Memory B cell (primary cell): ENCODE results near the gene SCGB1D2.
"Not testable (repeated sequence)": the region's sequence is repeated elsewhere in the genome, so short reads cannot be mapped to it uniquely, and the experiment has no call there.

Experiments used
- ATAC-seq: fragments of 150-1000 bp; cut with Tn5 transposase; 2 replicates; pipeline ENCODE4 v1.10.0; 2021; ENCODE audit warnings: low read depth, mild to moderate bottlenecking, moderate library complexity
- DNase-seq, 2 donors: peaks; one replicate each; pipeline ENCODE4 v3.0.0; 2022; ENCODE audit warnings: low spot score in 2 of 2
- H3K27ac Mint-ChIP-seq: one replicate; pipeline ENCODE4 v1.8.0; 2022; ENCODE audit warnings: mild to moderate bottlenecking, moderate library complexity, mixed read lengths
- H3K27me3 Mint-ChIP-seq: one replicate; pipeline ENCODE4 v1.8.0; 2022; ENCODE audit warnings: mixed read lengths
- H3K36me3 Mint-ChIP-seq: one replicate; pipeline ENCODE4 v1.8.0; 2022; ENCODE audit warnings: mild to moderate bottlenecking, mixed read lengths
- H3K4me1 Mint-ChIP-seq: one replicate; pipeline ENCODE4 v1.8.0; 2022; ENCODE audit warnings: mixed read lengths
- H3K4me3 Mint-ChIP-seq: one replicate; pipeline ENCODE4 v1.8.0; 2022; ENCODE audit warnings: mild to moderate bottlenecking, moderate library complexity, mixed read lengths
- H3K9me3 Mint-ChIP-seq: one replicate; pipeline ENCODE4 v1.8.0; 2022; ENCODE audit warnings: mixed read lengths

Gene SCGB1D2

GRCh38 chr11:62242021-62242420, at the start of gene SCGB1D2:
TSS of gene SCGB1D2 (plus strand) at chr11:62242239. CDS start at chr11:62242308, 69 bp downstream.
- H3K36me3 Mint-ChIP-seq = no peaks in the 10 kb centered on the region
- ATAC-seq = no peak
- no peaks in the 10 kb centered on the region for H3K4me1 Mint-ChIP-seq

GRCh38 chr11:62193952-62194351, 48.1 kb upstream of the SCGB1D2 start:
- no peak for ATAC-seq
- Mint-ChIP-seq H3K36me3 (no peaks in the 10 kb centered on the region), H3K27ac (no peak overlapping the region), H3K27me3 (peaks cover 36% of the 10 kb centered on the region), H3K9me3 (peaks cover 3% of the 10 kb centered on the region), H3K4me3 (no peak overlapping the region), H3K4me1 (no peaks in the 10 kb centered on the region)
- DNase-seq = no peak

More at GRCh38 chr11:62242021-62242420, at the start of gene SCGB1D2:
- Mint-ChIP-seq H3K27ac (no peak within 1 kb of the TSS), H3K4me3 (no peak within 1 kb of the TSS), H3K27me3 (peaks cover 23% of the 10 kb centered on the region), H3K9me3 (no peaks in the 10 kb centered on the region)
- DNase-seq = no peak

- H3K27ac Mint-ChIP-seq, ATAC-seq, DNase-seq, H3K9me3 Mint-ChIP-seq, H3K36me3 Mint-ChIP-seq, H3K4me3 Mint-ChIP-seq, H3K4me1 Mint-ChIP-seq: not testable (repeated sequence)
- H3K27me3 Mint-ChIP-seq = peaks cover 30% of the 10 kb centered on the region
Measured at GRCh38 chr11:62195010-62195409, 47.0 kb upstream of the SCGB1D2 start.

- Mint-ChIP-seq H3K4me3 (no peak overlapping the region), H3K27me3 (peaks cover 28% of the 10 kb centered on the region), H3K9me3 (peaks cover 3% of the 10 kb centered on the region), H3K4me1 (no peaks in the 10 kb centered on the region), H3K36me3 (no peaks in the 10 kb centered on the region), H3K27ac (no peak overlapping the region)
- ATAC-seq (no peak), DNase-seq (no peak)
Measured at GRCh38 chr11:62195945-62196344, 46.1 kb upstream of the SCGB1D2 start.

GRCh38 chr11:62197400-62197799, 44.6 kb upstream of the SCGB1D2 start:
- ATAC-seq = not testable (repeated sequence)

GRCh38 chr11:62201376-62201775, 40.7 kb upstream of the SCGB1D2 start:
- Mint-ChIP-seq H3K27me3 (peaks cover 16% of the 10 kb centered on the region), H3K9me3 (peaks cover 3% of the 10 kb centered on the region), H3K27ac (no peak overlapping the region), H3K36me3 (no peaks in the 10 kb centered on the region), H3K4me3 (no peak overlapping the region), H3K4me1 (no peaks in the 10 kb centered on the region)
- DNase-seq (no peak), ATAC-seq (no peak)

More at GRCh38 chr11:62197400-62197799, 44.6 kb upstream of the SCGB1D2 start:
- H3K27ac Mint-ChIP-seq, H3K4me3 Mint-ChIP-seq, H3K36me3 Mint-ChIP-seq, H3K9me3 Mint-ChIP-seq, DNase-seq, H3K4me1 Mint-ChIP-seq: not testable (repeated sequence)
- H3K27me3 Mint-ChIP-seq = peaks cover 31% of the 10 kb centered on the region

GRCh38 chr11:62202910-62203309, 39.1 kb upstream of the SCGB1D2 start:
- H3K4me3 Mint-ChIP-seq = no peak overlapping the region
- peaks cover 16% of the 10 kb centered on the region for H3K27me3 Mint-ChIP-seq
- H3K4me1 Mint-ChIP-seq = no peaks in the 10 kb centered on the region
- DNase-seq (no peak), ATAC-seq (no peak)
- peaks cover under 1% of the 10 kb centered on the region for H3K9me3 Mint-ChIP-seq
- H3K36me3 Mint-ChIP-seq = no peaks in the 10 kb centered on the region
- H3K27ac Mint-ChIP-seq = no peak overlapping the region

- Mint-ChIP-seq H3K36me3 (no peaks in the 10 kb centered on the region), H3K4me1 (peaks cover 2% of the 10 kb centered on the region)
Measured at GRCh38 chr11:62204430-62204829, 37.6 kb upstream of the SCGB1D2 start.

GRCh38 chr11:62205441-62205840, 36.6 kb upstream of the SCGB1D2 start:
- peaks cover 2% of the 10 kb centered on the region for H3K4me1 Mint-ChIP-seq
- H3K9me3 Mint-ChIP-seq = no peaks in the 10 kb centered on the region
- H3K27me3 Mint-ChIP-seq = peaks cover 15% of the 10 kb centered on the region
- DNase-seq = no peak
- H3K4me3 Mint-ChIP-seq = no peak overlapping the region
- H3K27ac Mint-ChIP-seq = no peak overlapping the region
- no peaks in the 10 kb centered on the region for H3K36me3 Mint-ChIP-seq
- ATAC-seq = no peak

More at GRCh38 chr11:62204430-62204829, 37.6 kb upstream of the SCGB1D2 start:
- H3K4me3 Mint-ChIP-seq = no peak overlapping the region
- H3K9me3 Mint-ChIP-seq = no peaks in the 10 kb centered on the region
- no peak overlapping the region for H3K27ac Mint-ChIP-seq
- H3K27me3 Mint-ChIP-seq = peaks cover 17% of the 10 kb centered on the region
- ATAC-seq (no peak), DNase-seq (no peak)

- not testable (repeated sequence) for ATAC-seq, H3K36me3 Mint-ChIP-seq, H3K27ac Mint-ChIP-seq, DNase-seq, H3K9me3 Mint-ChIP-seq, H3K4me1 Mint-ChIP-seq, H3K4me3 Mint-ChIP-seq
- peaks cover 12% of the 10 kb centered on the region for H3K27me3 Mint-ChIP-seq
Measured at GRCh38 chr11:62206276-62207066, 35.6 kb upstream of the SCGB1D2 start.

GRCh38 chr11:62208785-62209144, 33.3 kb upstream of the SCGB1D2 start:
- Mint-ChIP-seq H3K27ac (no peak overlapping the region), H3K4me1 (peaks cover 2% of the 10 kb centered on the region), H3K4me3 (no peak overlapping the region), H3K9me3 (no peaks in the 10 kb centered on the region), H3K36me3 (no peaks in the 10 kb centered on the region), H3K27me3 (peaks cover 11% of the 10 kb centered on the region)
- DNase-seq (no peak), ATAC-seq (no peak)

- Mint-ChIP-seq H3K4me1 (no peaks in the 10 kb centered on the region), H3K9me3 (peaks cover 6% of the 10 kb centered on the region), H3K4me3 (no peak overlapping the region), H3K36me3 (no peaks in the 10 kb centered on the region), H3K27me3 (peaks cover 2% of the 10 kb centered on the region), H3K27ac (no peak overlapping the region)
- ATAC-seq (no peak), DNase-seq (no peak)
Measured at GRCh38 chr11:62217191-62217748, 24.8 kb upstream of the SCGB1D2 start.

- ATAC-seq = no peak
- Mint-ChIP-seq H3K9me3 (peaks cover 22% of the 10 kb centered on the region), H3K27ac (no peak overlapping the region), H3K36me3 (no peaks in the 10 kb centered on the region), H3K4me1 (no peaks in the 10 kb centered on the region), H3K27me3 (no peaks in the 10 kb centered on the region), H3K4me3 (no peak overlapping the region)
- no peak for DNase-seq
Measured at GRCh38 chr11:62221498-62221897, 20.5 kb upstream of the SCGB1D2 start.

GRCh38 chr11:62223095-62223494, 18.9 kb upstream of the SCGB1D2 start:
- Mint-ChIP-seq H3K9me3 (peaks cover 22% of the 10 kb centered on the region), H3K4me3 (no peak overlapping the region), H3K27ac (no peak overlapping the region), H3K36me3 (no peaks in the 10 kb centered on the region), H3K27me3 (no peaks in the 10 kb centered on the region), H3K4me1 (no peaks in the 10 kb centered on the region)
- ATAC-seq (no peak), DNase-seq (no peak)

- H3K36me3 Mint-ChIP-seq = no peaks in the 10 kb centered on the region
- DNase-seq (no peak), ATAC-seq (no peak)
- no peaks in the 10 kb centered on the region for H3K9me3 Mint-ChIP-seq
- no peak overlapping the region for H3K4me3 Mint-ChIP-seq
- H3K4me1 Mint-ChIP-seq = no peaks in the 10 kb centered on the region
- H3K27me3 Mint-ChIP-seq = peaks cover 16% of the 10 kb centered on the region
- no peak overlapping the region for H3K27ac Mint-ChIP-seq
Measured at GRCh38 chr11:62233730-62234129, 8.3 kb upstream of the SCGB1D2 start.
